ENCODE results near the gene NDUFAF2. TPM values are rescaled to one million over a fixed set of nuclear protein-coding genes. Genes with fewer than 3 reads are reported as not detected.

The NDUFAF2 gene
- 41.2 TPM for total RNA-seq
- long read RNA-seq, transcript NDUFAF2-201 (4 exons, 719 nt): major isoform, 32 of 41 reads
- long read RNA-seq, partial matches to known transcripts: 1 of 41 reads
- long read RNA-seq, other reads (novel, unspliced or antisense): 8 of 41 reads

- intact Hi-C loops (cut with DNase I): no loop called here
- DNase-seq: peak; percentile 94
- ATAC-seq (ENCODE audit: poor library complexity): peak; percentile 99
Measured at GRCh38 chr5:60944904-60945812, at the start of gene NDUFAF2, which contains the start of gene ERCC8. TSS of gene NDUFAF2 (plus strand) at chr5:60945205. CDS start at chr5:60945256, 51 bp downstream. TSS of gene ERCC8 (minus strand) at chr5:60945070. CDS start at chr5:60945008, 62 bp downstream.

DNA sequence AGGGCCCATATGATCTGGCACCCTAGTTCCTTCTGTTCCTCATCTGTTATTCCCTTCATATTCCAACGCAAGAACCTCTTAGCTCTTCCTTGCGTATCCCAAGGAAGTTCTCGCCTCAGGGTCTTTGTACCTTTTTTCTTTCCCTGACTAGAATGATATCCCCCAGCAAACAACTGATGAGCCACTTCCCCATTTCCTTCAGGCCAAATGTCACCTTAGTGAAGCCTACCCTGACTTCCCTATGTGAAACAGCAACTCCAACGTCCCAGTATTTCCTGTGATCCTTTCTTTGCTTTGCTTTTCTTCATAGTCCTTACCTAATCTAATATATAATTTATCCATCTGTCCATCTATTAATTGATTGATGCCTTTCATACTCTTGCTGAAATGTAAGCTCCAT, 48.0 kb upstream of the NDUFAF2 start:
- DNase-seq: no peak
- intact Hi-C loops (cut with DNase I): no loop called here
- ATAC-seq (ENCODE audit: poor library complexity): no peak

DNA sequence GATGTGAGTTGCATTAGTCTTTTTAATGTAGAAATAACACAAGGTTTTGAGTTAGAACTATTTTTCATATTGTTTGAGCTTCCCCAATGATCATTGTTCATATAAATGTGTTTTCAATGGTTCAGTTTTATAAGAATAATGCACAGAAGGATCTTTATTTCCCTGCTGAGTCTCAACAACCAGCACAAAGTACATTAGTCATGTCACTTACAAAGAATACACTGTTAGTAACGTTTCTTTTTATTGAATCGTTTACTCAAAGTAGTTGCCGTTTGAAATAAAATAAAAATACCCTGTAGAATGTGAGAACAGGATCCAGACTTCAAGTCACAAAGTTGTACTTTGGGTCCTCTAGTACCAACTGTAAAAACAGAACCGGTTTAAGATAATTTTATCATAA, 41.6 kb upstream of the NDUFAF2 start:
- ATAC-seq (ENCODE audit: poor library complexity): no peak
- no peak for DNase-seq
- intact Hi-C loops (cut with DNase I): no loop called here

- intact Hi-C loops (cut with DNase I): no loop called here
- DNase-seq: no peak
- no peak for ATAC-seq (ENCODE audit: poor library complexity)
Measured at GRCh38 chr5:60916646-60917045, 28.4 kb upstream of the NDUFAF2 start.

- intact Hi-C loops (cut with DNase I): no loop called here
- no peak for ATAC-seq (ENCODE audit: poor library complexity)
- no peak for DNase-seq
Measured at GRCh38 chr5:60918466-60918865, 26.5 kb upstream of the NDUFAF2 start.

GRCh38 chr5:60927450-60927849, 17.6 kb upstream of the NDUFAF2 start:
- DNase-seq (no peak), ATAC-seq (ENCODE audit: poor library complexity) (no peak)
- intact Hi-C loops (cut with DNase I): no loop called here

GRCh38 chr5:60929024-60929423, 16.0 kb upstream of the NDUFAF2 start:
- DNase-seq (no peak), ATAC-seq (ENCODE audit: poor library complexity) (no peak)
- intact Hi-C loops (cut with DNase I): no loop called here

GRCh38 chr5:60943624-60944023, 1.4 kb upstream of the NDUFAF2 start:
- ATAC-seq (ENCODE audit: poor library complexity) (no peak), DNase-seq (no peak)
- intact Hi-C loops (cut with DNase I): no loop called here

DNA sequence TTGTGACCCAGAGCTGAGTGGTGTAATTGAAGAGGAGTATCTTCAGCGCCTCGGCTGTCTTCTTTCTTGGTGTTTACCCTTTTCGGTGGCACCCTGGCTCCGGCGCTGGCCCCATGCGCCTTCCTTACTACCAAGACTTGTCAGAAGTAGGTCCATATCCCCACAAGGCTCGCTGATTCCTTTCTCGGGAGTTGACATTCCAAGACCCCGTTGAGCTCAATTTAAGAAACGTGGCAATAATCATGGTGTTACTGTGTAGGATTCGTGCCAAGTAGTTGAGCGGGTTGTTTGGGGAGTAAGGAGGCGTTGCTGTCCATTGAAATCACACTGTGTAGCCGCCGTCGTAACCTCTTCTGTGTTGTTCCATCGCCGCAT, 795 bp downstream of the NDUFAF2 start:
- DNase-seq (no peak), ATAC-seq (ENCODE audit: poor library complexity) (peak; percentile 45)
- intact Hi-C loops (cut with DNase I): no loop called here

DNA sequence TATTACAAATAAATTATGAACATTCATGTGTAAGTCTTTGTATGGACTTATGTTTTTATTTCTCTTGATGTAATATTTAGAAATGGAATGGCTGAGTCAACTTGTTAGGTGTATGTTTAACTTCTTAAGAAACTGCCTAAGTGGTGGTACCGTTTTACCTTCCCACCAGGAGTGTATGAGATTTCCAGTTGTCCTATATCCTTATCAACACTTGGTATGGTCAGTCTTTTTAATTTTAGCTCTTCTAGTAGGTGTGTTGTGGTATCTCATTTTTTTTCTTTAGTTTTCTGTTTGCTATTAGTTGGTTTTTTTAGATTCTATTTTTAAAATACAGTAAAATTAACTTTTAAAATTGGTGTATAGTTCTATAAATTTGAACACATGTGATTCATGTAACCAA, 3.7 kb downstream of the NDUFAF2 start:
- ATAC-seq (ENCODE audit: poor library complexity) (no peak), DNase-seq (no peak)
- intact Hi-C loops (cut with DNase I): no loop called here

- no peak for DNase-seq
- ATAC-seq (ENCODE audit: poor library complexity): no peak
- intact Hi-C loops (cut with DNase I): no loop called here
Measured at GRCh38 chr5:60955239-60955638, 10.2 kb downstream of the NDUFAF2 start.

DNA sequence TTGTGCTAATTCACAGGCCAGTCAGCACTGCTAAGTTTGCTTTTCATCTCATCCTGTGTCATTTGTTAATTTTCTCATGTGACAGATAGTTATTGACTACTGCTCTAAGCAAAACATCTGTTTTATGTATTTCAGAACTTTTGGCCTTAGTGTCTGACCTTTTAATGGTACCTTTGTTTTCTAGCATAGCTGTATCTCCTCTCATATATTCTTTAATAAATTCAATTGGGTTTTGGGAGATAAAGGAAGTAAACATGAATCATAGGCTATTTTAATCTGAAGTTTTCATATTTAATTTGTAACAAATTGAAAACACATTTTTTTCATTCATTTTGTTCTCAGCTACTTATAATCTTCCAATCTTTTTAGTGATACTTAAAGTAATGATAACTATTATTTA, 13.1 kb downstream of the NDUFAF2 start:
- no peak for ATAC-seq (ENCODE audit: poor library complexity)
- DNase-seq: no peak

GRCh38 chr5:60958712-60959111, 13.7 kb downstream of the NDUFAF2 start:
- DNase-seq (no peak), ATAC-seq (ENCODE audit: poor library complexity) (no peak)
- intact Hi-C loops (cut with DNase I): no loop called here

More for the DNA sequence above, 13.1 kb downstream of the NDUFAF2 start:
- intact Hi-C loops (cut with DNase I): no loop called here

- DNase-seq (no peak), ATAC-seq (ENCODE audit: poor library complexity) (no peak)
- intact Hi-C loops (cut with DNase I): no loop called here
Measured at GRCh38 chr5:60959156-60959555, 14.2 kb downstream of the NDUFAF2 start.

DNA sequence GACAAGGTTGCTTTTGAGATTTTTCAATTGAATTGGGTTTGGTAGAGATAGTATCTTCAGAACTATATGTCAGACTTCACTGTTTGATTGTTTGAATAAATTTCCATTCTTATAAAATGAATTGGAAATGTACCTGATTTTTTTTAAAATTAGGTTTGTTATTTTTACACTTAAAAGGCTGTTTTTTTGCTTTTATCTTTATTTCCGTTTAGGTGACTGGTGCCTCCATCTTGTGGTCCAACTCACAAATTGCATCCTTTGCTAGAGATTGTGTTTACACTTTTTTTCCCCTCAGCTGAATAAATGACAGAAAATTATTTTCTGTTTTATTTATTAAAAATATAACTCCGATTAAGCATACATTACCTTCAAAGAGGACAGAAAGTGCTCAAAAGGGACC, 15.6 kb downstream of the NDUFAF2 start:
- no peak for ATAC-seq (ENCODE audit: poor library complexity)
- no peak for DNase-seq
- intact Hi-C loops (cut with DNase I): no loop called here

DNA sequence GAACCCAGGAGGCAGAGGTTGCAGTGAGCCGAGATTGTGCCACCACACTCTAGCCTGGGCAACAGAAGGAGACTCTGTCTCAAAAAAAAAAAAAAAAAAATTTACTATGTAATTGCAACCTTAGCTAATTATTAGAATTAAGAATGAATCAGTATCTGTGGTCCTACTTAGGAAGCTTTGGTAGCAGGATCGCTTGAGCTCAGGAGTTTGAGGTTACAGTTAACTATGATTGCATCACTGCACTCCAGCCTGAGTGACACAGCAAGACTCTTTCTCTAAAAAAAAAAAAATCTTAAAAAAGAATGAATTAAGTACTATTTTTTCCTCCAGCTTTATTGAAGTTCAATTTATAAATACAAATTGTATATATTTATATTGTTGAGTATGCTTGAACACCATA, 16.7 kb downstream of the NDUFAF2 start:
- intact Hi-C loops (cut with DNase I): no loop called here
- no peak for ATAC-seq (ENCODE audit: poor library complexity)

DNA sequence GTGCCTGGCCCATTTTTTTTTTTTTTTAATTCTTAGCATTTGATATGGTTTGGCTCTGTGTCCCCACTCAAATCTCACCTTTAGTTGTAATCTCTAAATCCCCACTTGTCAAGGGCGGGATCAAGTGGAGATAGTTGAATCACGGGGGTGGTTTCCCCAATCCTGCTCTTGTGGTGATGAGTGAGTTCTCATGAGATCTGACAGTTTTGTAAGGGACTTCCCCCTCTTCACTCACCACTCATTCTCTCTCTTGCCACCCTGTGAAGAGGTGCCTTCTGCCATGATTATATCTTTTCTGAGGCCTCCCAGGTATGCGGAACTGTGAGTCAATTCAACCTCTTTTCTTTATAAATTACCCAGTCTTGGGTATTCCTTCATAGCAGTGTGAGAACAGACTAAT, 27.2 kb downstream of the NDUFAF2 start:
- ATAC-seq (ENCODE audit: poor library complexity): no peak
- intact Hi-C loops (cut with DNase I): no loop called here
- no peak for DNase-seq

More for the DNA sequence above, 16.7 kb downstream of the NDUFAF2 start:
- DNase-seq: no peak

DNA sequence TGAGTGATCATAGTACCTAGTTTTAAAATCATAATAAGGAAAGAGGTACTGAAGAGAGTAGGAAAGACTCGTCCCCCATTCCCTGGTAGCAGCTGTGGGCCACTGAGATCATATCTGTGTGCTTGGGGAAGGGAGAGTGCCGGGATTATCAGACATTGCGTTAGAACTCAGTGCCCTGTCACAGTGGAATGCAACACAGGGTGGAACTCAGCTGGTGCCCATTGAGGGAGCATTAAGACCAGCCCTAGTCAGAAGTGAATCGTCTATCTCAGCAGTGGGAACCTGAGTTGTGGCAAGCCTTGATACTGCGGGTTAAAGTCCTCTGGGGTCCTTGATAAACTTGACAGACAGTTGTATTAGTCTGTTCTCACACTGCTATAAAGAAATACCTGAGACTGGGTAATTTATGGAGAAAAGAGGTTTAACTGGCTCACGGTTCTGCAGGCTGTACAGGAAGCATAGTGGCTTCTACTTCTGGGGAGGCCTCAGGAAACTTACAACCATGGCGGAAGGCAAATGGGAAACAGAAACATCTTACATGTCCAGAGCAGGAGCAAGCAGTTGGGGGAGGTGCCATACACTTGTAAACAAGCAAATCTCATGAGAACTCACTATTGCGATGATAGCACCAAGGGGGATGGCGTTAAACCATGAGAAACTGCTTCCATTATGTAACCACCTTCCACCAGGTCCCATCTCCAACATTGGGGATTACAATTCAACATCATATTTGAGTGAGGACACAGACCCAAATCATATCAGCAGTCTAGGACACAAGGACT, 33.1 kb downstream of the NDUFAF2 start:
- ATAC-seq (ENCODE audit: poor library complexity): peak; percentile 64
- no peak for DNase-seq
- intact Hi-C loops (cut with DNase I): no loop called here

DNA sequence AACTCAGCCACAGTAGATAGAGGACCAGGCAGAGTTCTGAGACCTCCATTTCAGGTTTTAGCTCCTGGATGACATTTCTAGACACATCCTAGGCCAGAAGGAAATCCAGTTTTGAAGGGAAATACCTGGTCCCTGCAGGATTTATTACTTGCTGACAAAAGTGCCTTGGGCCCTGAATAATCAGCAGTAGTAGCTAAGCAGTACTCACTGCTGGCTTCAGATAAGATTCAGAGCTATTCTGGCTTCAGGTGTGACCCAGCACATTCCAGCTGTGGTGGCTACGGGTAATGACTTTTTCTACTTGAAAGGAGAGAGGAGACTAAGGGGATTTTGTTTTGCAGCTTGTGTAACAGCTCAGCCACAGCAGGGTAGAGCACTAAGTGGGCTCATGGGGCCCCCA, 34.0 kb downstream of the NDUFAF2 start:
- intact Hi-C loops (cut with DNase I): no loop called here
- DNase-seq: no peak
- ATAC-seq (ENCODE audit: poor library complexity): peak; percentile 45

GRCh38 chr5:60980511-60980910, 35.5 kb downstream of the NDUFAF2 start:
- DNase-seq (no peak), ATAC-seq (ENCODE audit: poor library complexity) (no peak)
- intact Hi-C loops (cut with DNase I): no loop called here

Data from Right ventricle myocardium superior (tissue), 1 donor.